ENCODE data around the gene BLOC1S5. TPM values are rescaled to one million over a fixed set of nuclear protein-coding genes. Genes with fewer than 3 reads are reported as not detected.
A peak's percentile ranks its signal among the peaks of the same experiment; 100 is the strongest.

BLOC1S5 gene
- total and polyA plus RNA-seq, 9 of the 15 experiments (the other 6 are each of a cell fraction or from before 2014, with no cell fraction given): 8.5 to 41.0 (median 27.7) TPM

DNA sequence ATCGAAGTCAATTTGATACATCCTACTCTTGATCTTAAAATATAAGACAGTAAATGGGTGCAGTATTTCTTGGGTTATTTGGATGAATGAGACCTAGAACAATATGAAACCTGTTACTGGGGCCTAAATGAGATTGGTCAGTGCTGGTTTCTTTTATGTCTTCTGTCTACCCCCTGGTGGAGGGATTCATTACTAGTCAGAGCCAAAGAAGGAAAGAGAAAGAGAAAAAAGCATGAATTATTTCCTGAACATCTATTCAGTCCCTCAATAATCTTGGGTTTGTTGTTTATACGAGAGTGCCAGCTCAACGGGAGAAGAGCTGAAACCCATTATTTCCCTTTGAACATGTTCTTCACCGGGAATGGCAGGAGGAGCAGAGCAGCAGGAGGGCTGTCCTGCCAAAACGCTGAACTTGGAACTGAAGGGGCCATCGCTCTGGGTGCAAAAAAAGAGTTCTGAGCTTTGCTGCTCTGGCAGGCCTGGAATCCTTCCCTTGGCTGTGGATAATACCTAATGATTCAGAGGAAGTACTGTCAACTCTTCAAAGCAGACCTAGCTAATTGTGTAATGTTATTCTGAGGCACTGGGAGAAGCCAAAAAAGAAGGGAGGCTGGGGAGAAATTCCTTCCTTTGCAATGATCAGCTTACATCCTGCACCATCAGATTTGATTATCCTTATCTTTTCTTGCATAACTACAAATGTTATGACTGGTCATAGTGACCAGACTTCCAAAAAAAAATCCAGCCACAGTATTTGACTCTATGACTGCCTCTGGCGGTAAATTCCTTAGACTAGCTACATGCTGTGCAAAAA, 72.0 kb downstream of the BLOC1S5 start:
- POLR2A ChIA-PET: interaction anchor here (0.6 kb wide), 2 partner anchors 9 to 183 kb away, joined by 3 read pairs; no protein-coding TSS in a partner anchor
- TF ChIP-seq REST (IDR thresholded peaks at IDR 0.05; ENCODE audit: borderline replicate concordance) (peak; percentile 89), REST (CRISPR knock-in tag; IDR thresholded peaks at IDR 0.05; ENCODE audit: low read depth) (no peak), AFF4 (CRISPR knock-in tag; IDR thresholded peaks at IDR 0.05) (no peak), RAD21 (CRISPR knock-in tag; conservative IDR thresholded peaks at IDR 0.05 in 1 of 2, IDR thresholded peaks at IDR 0.05 in 1 of 2) (peak; percentile 96 to 97), CC2D1A (IDR thresholded peaks at IDR 0.05) (0 out of 2 replicates have a peak, but pooled peaks have one; percentile 40), SMC3 (conservative IDR thresholded peaks at IDR 0.05; ENCODE audit: insufficient read depth, low read depth, low read length) (peak; percentile 63)
- TF ChIP-seq, protein P1, sequence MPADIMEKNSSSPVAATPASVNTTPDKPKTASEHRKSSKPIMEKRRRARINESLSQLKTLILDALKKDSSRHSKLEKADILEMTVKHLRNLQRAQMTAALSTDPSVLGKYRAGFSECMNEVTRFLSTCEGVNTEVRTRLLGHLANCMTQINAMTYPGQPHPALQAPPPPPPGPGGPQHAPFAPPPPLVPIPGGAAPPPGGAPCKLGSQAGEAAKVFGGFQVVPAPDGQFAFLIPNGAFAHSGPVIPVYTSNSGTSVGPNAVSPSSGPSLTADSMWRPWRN (IDR thresholded peaks at IDR 0.05; ENCODE audit: low read depth): no peak

More for the DNA sequence above, 72.0 kb downstream of the BLOC1S5 start:
- Histone ChIP-seq H4K20me1 (replicated peaks; ENCODE audit: control insufficient read depth, insufficient read depth, low read length) (no peaks in the 10 kb centered on the region), H3K9me1 (ENCODE audit: control insufficient read depth, insufficient read depth, low read length) (no peaks in the 10 kb centered on the region), H2AFZ (ENCODE audit: low read depth, low read length) (no peak overlapping the region), H3K9ac (ENCODE audit: insufficient read depth in 1 of 2, low read depth in 2 of 2, low read length in 2 of 2) (no peak overlapping the region), H3K27me3 (ENCODE audit: control insufficient read depth in 2 of 2, insufficient read depth in 2 of 2, low read length in 2 of 2) (peaks cover 0 to 6% of the 10 kb centered on the region in 2 experiments), H3K4me3 (no peak overlapping the region), H3K4me1 (replicated peaks in 1 of 2; ENCODE audit: control insufficient read depth in 2 of 2, insufficient read depth in 2 of 2, low read length in 2 of 2) (no peaks in the 10 kb centered on the region; a peak in 1 of 5 replicates), H3K27ac (ENCODE audit: extremely low read depth, low read depth, low read length) (no peak overlapping the region), H3K9me3 (replicated peaks; ENCODE audit: control insufficient read depth, insufficient read depth, low read depth, low read length) (no peaks in the 10 kb centered on the region), H3K36me3 (ENCODE audit: control insufficient read depth, insufficient read depth, low read length) (no peaks in the 10 kb centered on the region), H3K4me2 (ENCODE audit: insufficient read depth, low read length) (no peak overlapping the region), H3K79me2 (ENCODE audit: control insufficient read depth, insufficient read depth, low read length) (no peaks in the 10 kb centered on the region)
- peak; percentile 48 for FAIRE-seq
- ATAC-seq: peak; percentile 85
- no TSS peak for BruUV-seq (replicated peaks)
- intact Hi-C loops (cut with micrococcal nuclease): loop anchor here (1.0 to 5.0 kb wide), 6 partner anchors 93 to 369 kb away; no protein-coding TSS in a partner anchor
- CTCF ChIA-PET (ENCODE audit: low intra/inter-chr PET ratio): interaction anchor here (2.2 to 2.5 kb wide), 2 partner anchors 94 to 270 kb away, joined by 11 to 21 read pairs; no protein-coding TSS in a partner anchor
- peak; percentile 43 to 64 (median 54) for DNase-seq (ENCODE audit: extremely low read depth in 1 of 4, low spot score in 3 of 4)
- 34% methylated on average over 7 of the region's 7 CpGs for WGBS (ENCODE audit: insufficient coverage, low coverage, missing lambda C conversion rate)
- in situ Hi-C loops (cut with MboI): no loop called here
